GM23248 (cell line): ENCODE data around the gene CAMK2B. TPM values are rescaled to one million over a fixed set of nuclear protein-coding genes. Genes with fewer than 3 reads are reported as not detected.

Source experiments
- DNase-seq: peaks from one replicate; pipeline ENCODE4 v3.0.0-alpha.2; 2015
- H2AFZ ChIP-seq: fragments of 200-600 bp; sonication (generic); 2 replicates; pipeline ENCODE4 v1.6.1; 2016; ENCODE audit warnings: antibody characterized with exemption
- H3F3A ChIP-seq: fragments of 200-600 bp; sonication (generic); 2 replicates; pipeline ENCODE4 v1.6.1; 2016; ENCODE audit warnings: mild to moderate bottlenecking, antibody characterized with exemption, mixed run types; ENCODE audit not compliant: insufficient read depth
- H3K27ac ChIP-seq: fragments of 200-600 bp; sonication (generic); 2 replicates; pipeline ENCODE4 v1.5.1; 2016; ENCODE audit warnings: mild to moderate bottlenecking
- H3K27me3 ChIP-seq: fragments of 200-600 bp; sonication (generic); replicated peaks from 2 replicates; pipeline ENCODE4 v1.6.1; 2016; ENCODE audit warnings: mild to moderate bottlenecking; ENCODE audit not compliant: insufficient read depth
- H3K36me3 ChIP-seq: fragments of 200-600 bp; sonication (generic); 2 replicates; pipeline ENCODE4 v1.6.1; 2016; ENCODE audit warnings: low read depth, mild to moderate bottlenecking
- H3K4me1 ChIP-seq: fragments of 200-600 bp; sonication (generic); 2 replicates; pipeline ENCODE4 v1.6.1; 2016; ENCODE audit warnings: mild to moderate bottlenecking; ENCODE audit not compliant: insufficient read depth
- H3K4me2 ChIP-seq: fragments of 200-600 bp; sonication (generic); one replicate; pipeline ENCODE4 v1.6.1; 2016; ENCODE audit warnings: mild to moderate bottlenecking; ENCODE audit not compliant: unreplicated experiment
- H3K4me3 ChIP-seq: fragments of 200-600 bp; sonication (generic); 2 replicates; pipeline ENCODE4 v1.5.1; 2016; ENCODE audit warnings: mild to moderate bottlenecking
- H3K79me2 ChIP-seq: fragments of 200-600 bp; sonication (generic); 2 replicates; pipeline ENCODE4 v1.6.1; 2016; ENCODE audit warnings: mild to moderate bottlenecking; ENCODE audit not compliant: insufficient read depth
- H3K9ac ChIP-seq: fragments of 200-600 bp; sonication (generic); 2 replicates; pipeline ENCODE4 v1.6.1; 2016; ENCODE audit warnings: mild to moderate bottlenecking
- H3K9me2 ChIP-seq: fragments of 200-600 bp; sonication (generic); 2 replicates; pipeline ENCODE4 v1.6.1; 2016; ENCODE audit warnings: mixed run types, mild to moderate bottlenecking, moderate library complexity; ENCODE audit not compliant: insufficient read depth
- H3K9me3 ChIP-seq: fragments of 200-600 bp; sonication (generic); one replicate; pipeline ENCODE4 v1.6.1; 2017; ENCODE audit warnings: low read depth
- H4K20me1 ChIP-seq: fragments of 200-600 bp; sonication (generic); 2 replicates; pipeline ENCODE4 v1.6.0; 2016; ENCODE audit not compliant: insufficient read depth
- EZH2 ChIP-seq: fragments of 200-600 bp; sonication (generic); IDR thresholded peaks from 2 replicates; pipeline ENCODE4 v1.6.1; 2018; ENCODE audit warnings: antibody characterized with exemption, mild to moderate bottlenecking; ENCODE audit not compliant: insufficient read depth, poor library complexity, severe bottlenecking
- EZH2phosphoT487 ChIP-seq: fragments of 200-600 bp; sonication (generic); IDR thresholded peaks from 2 replicates; pipeline ENCODE4 v1.6.1; 2018; ENCODE audit warnings: antibody characterized with exemption, moderate library complexity, mild to moderate bottlenecking, low read depth; ENCODE audit not compliant: insufficient read depth
- WGBS, 2 experiments: methylation state at CpG; one replicate each; pipeline ENCODE4 v1.1.6; 2015 to 2017; ENCODE audit warnings: low lambda C conversion rate in 2 of 2, low coverage in 1 of 2; ENCODE audit errors: missing lambda C conversion rate in 2 of 2; 5-methylcytosine and 5-hydroxymethylcytosine counted together
- in situ Hi-C: fragments of 300-500 bp; cut with MboI; formaldehyde crosslinking; loops from 2 replicates; pipeline ENCODE4 v1.15.0; 2020
- polyA plus RNA-seq: library from polyadenylated mRNA; unstranded; fragments of >200 nt; fragmentation: Nextera tagmentation; extraction: Ambion mirVana; gene quantifications from 2 replicates; pipeline ENCODE4 v1.2.1, GENCODE V29; 2016
- total RNA-seq: library from RNA; depleted of rRNA; stranded (reverse); fragments of >200 nt; shearing (Covaris generic); gene quantifications from 2 replicates; pipeline ENCODE4 v1.2.3, GENCODE V29; 2014

Gene CAMK2B
- total and polyA plus RNA-seq, 2 experiments from 2014 or later = 0.78 to 2.5 TPM

GRCh38 chr7:44333911-44334733 lies 8.7 kb upstream of the CAMK2B start:
- Histone ChIP-seq H2AFZ (no peak overlapping the region), H3K79me2 (no peaks in the 10 kb centered on the region), H3K9me3 (no peaks in the 10 kb centered on the region), H3K36me3 (no peaks in the 10 kb centered on the region), H3K4me1 (no peaks in the 10 kb centered on the region), H4K20me1 (no peaks in the 10 kb centered on the region), H3K9me2 (no peaks in the 10 kb centered on the region), H3F3A (no peaks in the 10 kb centered on the region), H3K27ac (no peak overlapping the region), H3K4me3 (no peak overlapping the region), H3K4me2 (no peak overlapping the region), H3K9ac (no peak overlapping the region), H3K27me3 (peaks cover 5% of the 10 kb centered on the region; the same call in 1 of the 2 replicates)
- in situ Hi-C loops = no loop called here
- WGBS, 2 experiments = 70 to 73% methylated on average over 19 of the region's 19 CpGs
- no peak for DNase-seq
- TF ChIP-seq EZH2phosphoT487 = no peak

GRCh38 chr7:44331682-44332081 lies 6.3 kb upstream of the CAMK2B start:
- Histone ChIP-seq H3K27ac (no peak overlapping the region), H3K9me2 (no peaks in the 10 kb centered on the region), H2AFZ (no peak overlapping the region), H4K20me1 (no peaks in the 10 kb centered on the region), H3K9me3 (no peaks in the 10 kb centered on the region), H3K79me2 (no peaks in the 10 kb centered on the region), H3K4me3 (no peak overlapping the region), H3K4me2 (no peak overlapping the region), H3K27me3 (peaks cover 9% of the 10 kb centered on the region; the same call in 1 of the 2 replicates), H3K9ac (no peak overlapping the region), H3K36me3 (no peaks in the 10 kb centered on the region), H3K4me1 (no peaks in the 10 kb centered on the region), H3F3A (no peaks in the 10 kb centered on the region)
- WGBS, 2 experiments = 66 to 68% methylated on average over 5 of the region's 5 CpGs
- DNase-seq = no peak
- in situ Hi-C loops = no loop called here
- TF ChIP-seq EZH2phosphoT487 (no peak), EZH2 (no peak)

DNA sequence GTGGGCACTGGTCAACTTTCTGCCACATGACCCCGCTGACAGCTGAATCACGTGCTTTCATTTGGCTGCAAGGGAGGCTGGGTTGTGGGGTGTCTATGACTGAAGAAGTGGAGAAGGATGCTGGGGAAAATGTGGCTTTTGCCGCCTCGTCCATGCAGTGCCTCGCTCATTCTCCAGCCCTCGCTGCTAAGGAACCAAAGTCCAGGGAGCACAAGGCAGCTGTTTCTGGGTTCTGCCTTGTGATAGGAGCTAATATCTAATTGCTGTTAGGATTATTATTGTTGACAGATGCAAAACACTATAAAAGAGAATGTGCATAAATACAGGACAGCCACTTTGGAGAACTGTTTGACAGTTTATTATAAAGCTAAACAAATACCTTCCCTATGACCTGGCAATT lies 4.9 kb upstream of the CAMK2B start:
- no peak for TF ChIP-seq EZH2
- no peak for TF ChIP-seq EZH2phosphoT487
- H3K27me3 ChIP-seq = peaks cover 15% of the 10 kb centered on the region; the same call in 1 of the 2 replicates
- no peaks in the 10 kb centered on the region for H3K4me1 ChIP-seq
- no peaks in the 10 kb centered on the region for H3K9me3 ChIP-seq
- DNase-seq = no peak
- no peaks in the 10 kb centered on the region for H3K36me3 ChIP-seq
- H2AFZ ChIP-seq = no peak overlapping the region
- in situ Hi-C loops = no loop called here
- H3K79me2 ChIP-seq = no peaks in the 10 kb centered on the region
- H3F3A ChIP-seq = no peaks in the 10 kb centered on the region
- H3K9me2 ChIP-seq = no peaks in the 10 kb centered on the region
- H3K4me3 ChIP-seq = no peak overlapping the region
- H3K27ac ChIP-seq = no peak overlapping the region
- H3K9ac ChIP-seq = no peak overlapping the region
- 75 to 77% methylated on average over 6 of the region's 6 CpGs for WGBS, 2 experiments
- no peak overlapping the region for H3K4me2 ChIP-seq
- no peaks in the 10 kb centered on the region for H4K20me1 ChIP-seq

DNA sequence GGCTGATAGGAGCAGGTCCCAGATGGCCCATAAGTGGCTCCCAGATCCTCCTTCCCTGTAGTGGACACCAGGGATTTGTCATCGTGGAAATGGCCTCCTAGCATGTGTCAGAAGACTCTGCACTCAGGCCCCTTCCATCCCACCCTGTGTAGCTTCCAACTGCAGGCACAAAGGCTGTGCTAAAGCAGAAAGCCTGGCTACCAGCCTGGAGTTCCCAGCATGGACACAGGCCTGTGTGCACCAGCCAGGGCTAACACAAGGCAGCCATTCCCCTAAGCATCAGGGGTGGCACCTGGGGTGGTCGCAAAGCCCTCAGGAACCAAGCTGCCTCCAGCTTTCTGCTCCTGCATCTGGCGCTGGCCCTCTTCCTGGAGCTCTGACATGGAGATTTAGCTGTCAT lies 4.5 kb upstream of the CAMK2B start:
- TF ChIP-seq EZH2phosphoT487 (no peak), EZH2 (no peak)
- no peaks in the 10 kb centered on the region for H3F3A ChIP-seq
- H3K4me1 ChIP-seq = no peaks in the 10 kb centered on the region
- in situ Hi-C loops = no loop called here
- no peak for DNase-seq
- no peaks in the 10 kb centered on the region for H4K20me1 ChIP-seq
- H3K9me3 ChIP-seq = no peaks in the 10 kb centered on the region
- no peak overlapping the region for H2AFZ ChIP-seq
- no peak overlapping the region for H3K27ac ChIP-seq
- 74 to 78% methylated on average over 3 of the region's 3 CpGs for WGBS, 2 experiments
- no peak overlapping the region for H3K9ac ChIP-seq
- no peaks in the 10 kb centered on the region for H3K79me2 ChIP-seq
- H3K27me3 ChIP-seq = peaks cover 15% of the 10 kb centered on the region; the same call in 1 of the 2 replicates
- H3K4me2 ChIP-seq = no peak overlapping the region
- H3K9me2 ChIP-seq = no peaks in the 10 kb centered on the region
- no peak overlapping the region for H3K4me3 ChIP-seq
- no peaks in the 10 kb centered on the region for H3K36me3 ChIP-seq
